Suprapubic skin (tissue), 4 donors: ENCODE results near the gene POLR3H. TPM values are rescaled to one million over a fixed set of nuclear protein-coding genes. Genes with fewer than 3 reads are reported as not detected.
A peak's percentile ranks its signal among the peaks of the same experiment; 100 is the strongest.

ENCODE experiments used
- DNase-seq, 2 donors: peaks; one replicate each; pipeline ENCODE4 v3.0.0-alpha.2; 2019; ENCODE audit warnings: low spot score in 2 of 2
- H3K27ac ChIP-seq: fragments of 200-600 bp; sonication (generic); one replicate; pipeline ENCODE4 v1.5.1; 2019
- H3K27me3 ChIP-seq: fragments of 200-600 bp; sonication (generic); one replicate; pipeline ENCODE4 v1.5.1; 2019
- H3K36me3 ChIP-seq: fragments of 200-600 bp; sonication (generic); one replicate; pipeline ENCODE4 v1.5.1; 2019
- H3K4me1 ChIP-seq: fragments of 200-600 bp; sonication (generic); one replicate; pipeline ENCODE4 v1.5.1; 2019
- H3K4me3 ChIP-seq: fragments of 200-600 bp; sonication (generic); one replicate; pipeline ENCODE4 v1.5.1; 2019; ENCODE audit warnings: mild to moderate bottlenecking
- H3K9me3 ChIP-seq: fragments of 200-600 bp; sonication (generic); one replicate; pipeline ENCODE4 v1.5.1; 2019
- CTCF ChIP-seq, 2 donors: fragments of 200-600 bp in 1 of 2; fragments of 450-650 bp in 1 of 2; sonication (generic) in 1 of 2; IDR thresholded peaks; one replicate each; pipeline ENCODE4 v1.5.1; 2016 to 2019; ENCODE audit warnings: antibody characterized with exemption in 2 of 2, mild to moderate bottlenecking in 1 of 2, moderate library complexity in 1 of 2
- EP300 ChIP-seq: sonication (generic); formaldehyde crosslinking; IDR thresholded peaks from one replicate; pipeline ENCODE4 v1.6.1; 2017; ENCODE audit warnings: antibody characterized with exemption
- POLR2A ChIP-seq, 2 donors: fragments of 450-650 bp; IDR thresholded peaks; one replicate each; pipeline ENCODE4 v1.6.1; 2017; ENCODE audit warnings: antibody characterized with exemption in 2 of 2, mild to moderate bottlenecking in 2 of 2, moderate library complexity in 2 of 2
- POLR2AphosphoS5 ChIP-seq, 3 donors: sonication (generic); formaldehyde crosslinking; IDR thresholded peaks; one replicate each; pipeline ENCODE4 v1.6.1; 2017; ENCODE audit warnings: antibody characterized with exemption in 3 of 3
- WGBS: methylation state at CpG from one replicate; pipeline ENCODE4 v1.1.5; 2018; 5-methylcytosine and 5-hydroxymethylcytosine counted together
- total RNA-seq, 4 donors: library from RNA; depleted of rRNA; stranded (reverse); fragments of >200 nt; gene quantifications; one replicate each; pipeline ENCODE4 v1.1.0, GENCODE V29; 2016

Gene POLR3H
- total RNA-seq, 4 donors from 2014 or later: 18.5 to 32.7 (median 23.5) TPM

- peaks cover 18% of the 10 kb centered on the region for H3K4me1 ChIP-seq
- peaks cover 55% of the 10 kb centered on the region for H3K36me3 ChIP-seq
These were observed 36.8 kb downstream of the POLR3H start for GRCh38 chr22:41507330-41508063.

DNA sequence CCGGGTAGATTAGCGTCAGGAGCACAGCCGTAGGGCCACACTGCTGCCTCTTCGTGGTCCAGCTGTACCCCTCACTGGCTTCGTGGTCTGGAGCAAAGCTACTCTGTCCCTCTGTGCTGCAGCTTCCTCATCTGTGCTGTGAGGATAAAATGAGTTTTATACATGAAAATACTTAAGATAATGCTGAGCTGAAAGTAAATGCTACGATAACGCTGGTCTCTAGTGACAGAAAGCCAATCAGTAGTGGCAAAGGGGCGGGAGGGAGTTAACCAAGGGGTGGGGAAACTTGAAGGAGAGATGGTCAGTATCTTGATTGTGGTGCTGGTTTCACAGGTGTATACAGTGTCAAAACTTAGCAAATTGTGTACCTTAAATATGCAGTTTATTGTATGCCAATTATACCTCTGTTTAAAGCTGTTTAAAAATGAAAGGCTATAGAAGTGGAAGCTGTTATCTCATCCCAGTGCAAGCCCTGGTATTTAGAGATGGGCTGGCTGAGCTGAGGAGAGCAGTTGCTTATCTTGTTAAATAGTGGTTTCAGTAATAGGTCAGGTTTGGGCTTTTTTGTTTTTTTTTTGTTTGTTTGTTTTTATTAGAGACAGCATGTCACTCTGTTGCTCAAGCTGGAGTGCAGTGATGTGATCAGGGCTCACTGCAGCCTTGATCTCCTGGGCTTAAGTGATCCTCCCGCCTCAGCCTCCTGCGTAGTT, 38.6 kb downstream of the POLR3H start:
- Histone ChIP-seq H3K4me1 (peaks cover 15% of the 10 kb centered on the region), H3K27me3 (no peaks in the 10 kb centered on the region), H3K4me3 (no peak overlapping the region), H3K36me3 (peaks cover 50% of the 10 kb centered on the region), H3K27ac (no peak overlapping the region), H3K9me3 (no peaks in the 10 kb centered on the region)
- WGBS: 88% methylated on average over 10 of the region's 10 CpGs
- DNase-seq: no peak
- TF ChIP-seq POLR2A (IDR thresholded peaks at IDR 0.05): no peak
- no peak for TF ChIP-seq CTCF (IDR thresholded peaks at IDR 0.05)
- TF ChIP-seq POLR2AphosphoS5 (IDR thresholded peaks at IDR 0.05): no peak
- TF ChIP-seq EP300: no peak

More at GRCh38 chr22:41507330-41508063, 36.8 kb downstream of the POLR3H start:
- DNase-seq: no peak
- H3K27ac ChIP-seq: no peak overlapping the region
- no peaks in the 10 kb centered on the region for H3K9me3 ChIP-seq
- no peaks in the 10 kb centered on the region for H3K27me3 ChIP-seq
- 88% methylated on average over 22 of the region's 23 CpGs for WGBS
- no peak overlapping the region for H3K4me3 ChIP-seq
- TF ChIP-seq POLR2AphosphoS5 (IDR thresholded peaks at IDR 0.05) (no peak), POLR2A (IDR thresholded peaks at IDR 0.05) (no peak), CTCF (IDR thresholded peaks at IDR 0.05) (no peak), EP300 (no peak)

- DNase-seq: no peak
- H3K9me3 ChIP-seq: no peaks in the 10 kb centered on the region
- 54% methylated on average over 4 of the region's 4 CpGs for WGBS
- H3K4me3 ChIP-seq: no peak overlapping the region
- peaks cover 49% of the 10 kb centered on the region for H3K36me3 ChIP-seq
- no peak overlapping the region for H3K27ac ChIP-seq
- H3K4me1 ChIP-seq: peaks cover 15% of the 10 kb centered on the region
- no peaks in the 10 kb centered on the region for H3K27me3 ChIP-seq
- no peak for TF ChIP-seq POLR2AphosphoS5 (IDR thresholded peaks at IDR 0.05)
- no peak for TF ChIP-seq POLR2A (IDR thresholded peaks at IDR 0.05)
- TF ChIP-seq CTCF (IDR thresholded peaks at IDR 0.05): no peak
- no peak for TF ChIP-seq EP300
These were observed 39.5 kb downstream of the POLR3H start for GRCh38 chr22:41504816-41505215.

DNA sequence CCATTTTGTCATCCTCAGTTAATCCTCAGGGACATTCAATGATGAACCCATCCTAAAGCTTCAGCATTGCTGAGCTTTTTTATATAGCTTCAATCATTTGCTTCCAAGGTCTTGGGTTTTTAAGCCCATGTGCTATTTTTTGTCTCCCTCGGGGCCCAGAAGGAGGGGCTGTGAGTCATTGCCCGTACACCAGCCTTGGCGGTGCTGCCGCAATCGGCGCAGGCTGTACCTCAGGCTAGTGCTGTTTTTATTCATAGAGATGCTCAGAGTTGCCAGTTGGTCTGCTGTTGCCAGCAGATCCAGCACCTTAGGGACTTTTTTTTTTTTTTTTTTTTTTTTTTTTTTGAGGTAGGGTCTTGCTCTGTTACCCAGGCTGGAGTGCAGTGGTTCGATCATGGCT, 39.9 kb downstream of the POLR3H start:
- Histone ChIP-seq H3K4me3 (no peak overlapping the region), H3K27ac (no peak overlapping the region), H3K9me3 (no peaks in the 10 kb centered on the region), H3K36me3 (peaks cover 50% of the 10 kb centered on the region), H3K27me3 (no peaks in the 10 kb centered on the region), H3K4me1 (peaks cover 19% of the 10 kb centered on the region)
- WGBS: 39% methylated on average over 6 of the region's 7 CpGs
- TF ChIP-seq POLR2AphosphoS5 (IDR thresholded peaks at IDR 0.05) (no peak), CTCF (IDR thresholded peaks at IDR 0.05) (no peak), EP300 (no peak), POLR2A (IDR thresholded peaks at IDR 0.05) (no peak)
- DNase-seq: no peak

DNA sequence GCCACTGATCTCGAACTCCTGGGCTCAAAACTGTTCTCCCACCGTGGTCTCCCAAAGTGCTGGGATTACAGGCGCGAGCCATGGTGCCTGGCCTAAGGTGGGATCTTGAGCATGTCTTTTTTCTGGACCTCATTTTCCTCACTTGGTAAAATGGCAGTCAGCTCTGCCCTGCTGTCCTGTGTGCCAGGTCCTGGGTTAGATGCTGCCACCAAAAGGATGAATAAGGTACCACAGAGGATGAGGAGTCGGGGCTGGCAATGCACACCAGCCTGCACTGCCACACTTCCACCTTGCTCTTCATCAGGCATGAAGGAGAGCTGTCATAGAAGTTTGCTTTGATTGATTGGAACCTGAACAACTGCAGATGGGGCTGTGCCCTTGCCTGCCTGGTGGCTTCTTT, 43.1 kb downstream of the POLR3H start:
- H3K4me3 ChIP-seq: no peak overlapping the region
- H3K4me1 ChIP-seq: peaks cover 40% of the 10 kb centered on the region
- H3K27ac ChIP-seq: no peak overlapping the region
- TF ChIP-seq CTCF (IDR thresholded peaks at IDR 0.05): peak in 1 of 2 donors; percentile 17
- TF ChIP-seq POLR2AphosphoS5 (IDR thresholded peaks at IDR 0.05): no peak
- peaks cover 29% of the 10 kb centered on the region for H3K36me3 ChIP-seq
- WGBS: 88% methylated on average over 5 of the region's 5 CpGs
- DNase-seq: no peak
- H3K27me3 ChIP-seq: no peaks in the 10 kb centered on the region
- no peaks in the 10 kb centered on the region for H3K9me3 ChIP-seq
